Right renal pelvis (tissue), 4 donors: ENCODE measurements around the gene LPAR5. TPM values are rescaled to one million over a fixed set of nuclear protein-coding genes. Genes with fewer than 3 reads are reported as not detected.

ENCODE experiments used
- DNase-seq, 4 donors: peaks; one replicate each; pipeline ENCODE4 v3.0.0-alpha.2; 2013; ENCODE audit warnings: low read depth in 4 of 4, low spot score in 3 of 4, missing footprints in 1 of 4
- polyA plus RNA-seq, 4 donors: library from polyadenylated mRNA; unstranded; fragments of 120-200 nt; gene quantifications; one replicate each; pipeline ENCODE4 v1.2.1, GENCODE V29; 2013; ENCODE audit not compliant: insufficient read length in 4 of 4

The LPAR5 gene
- polyA plus RNA-seq, 4 donors, result 1.0 to 1.8 (median 1.4) TPM

DNA sequence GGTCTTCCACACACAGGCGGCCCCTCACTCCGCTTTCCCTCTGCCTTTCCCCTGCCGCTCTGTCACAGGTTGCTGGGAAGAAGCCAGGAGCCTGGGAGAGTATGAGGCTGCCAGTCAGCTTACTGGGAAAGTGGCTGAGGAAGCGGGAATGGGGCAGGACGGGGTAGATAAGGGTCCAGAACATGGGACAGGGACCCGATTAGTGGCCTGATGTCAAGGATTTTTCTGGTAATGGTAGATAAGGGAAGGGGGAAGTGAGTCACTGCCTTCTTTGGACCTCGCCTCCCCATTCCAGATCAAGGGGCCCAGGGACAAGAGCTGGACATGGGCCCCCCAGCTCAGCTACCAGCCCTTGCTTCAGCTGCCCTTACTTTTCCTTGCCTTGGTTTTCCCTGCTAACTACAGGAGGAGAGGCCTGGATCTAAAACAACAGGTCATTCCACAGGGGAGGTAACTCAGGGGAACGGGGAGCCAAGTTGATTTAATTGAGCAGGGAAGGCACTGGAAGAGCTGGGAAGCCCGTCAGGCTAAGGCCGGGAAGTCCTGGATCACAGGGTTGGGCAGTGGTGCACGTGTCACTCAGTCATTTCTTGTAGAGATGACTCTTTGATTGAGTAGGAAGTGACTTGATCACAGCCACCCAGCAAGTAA, 3.5 kb upstream of the LPAR5 start:
- no peak for DNase-seq

DNA sequence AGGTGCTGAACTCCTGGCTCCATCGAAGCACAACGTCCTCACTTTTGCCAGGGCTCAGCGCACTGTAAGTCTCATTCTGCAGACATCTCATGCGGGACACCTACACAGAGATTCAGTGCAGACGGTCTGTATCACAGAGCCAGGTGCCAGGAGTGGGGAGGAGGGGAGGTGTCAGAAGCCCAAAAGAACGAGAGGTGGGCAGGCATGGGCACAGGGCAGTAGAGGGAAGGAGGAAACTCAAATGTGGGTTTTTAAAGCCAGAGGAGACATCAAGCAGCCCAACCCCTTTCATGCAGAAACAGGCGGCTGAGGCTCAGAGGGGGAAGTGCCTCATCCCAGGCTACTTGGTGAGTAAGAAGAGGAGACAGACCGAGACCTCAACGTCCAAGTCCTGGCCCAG, 2.5 kb upstream of the LPAR5 start:
- no peak for DNase-seq

DNA sequence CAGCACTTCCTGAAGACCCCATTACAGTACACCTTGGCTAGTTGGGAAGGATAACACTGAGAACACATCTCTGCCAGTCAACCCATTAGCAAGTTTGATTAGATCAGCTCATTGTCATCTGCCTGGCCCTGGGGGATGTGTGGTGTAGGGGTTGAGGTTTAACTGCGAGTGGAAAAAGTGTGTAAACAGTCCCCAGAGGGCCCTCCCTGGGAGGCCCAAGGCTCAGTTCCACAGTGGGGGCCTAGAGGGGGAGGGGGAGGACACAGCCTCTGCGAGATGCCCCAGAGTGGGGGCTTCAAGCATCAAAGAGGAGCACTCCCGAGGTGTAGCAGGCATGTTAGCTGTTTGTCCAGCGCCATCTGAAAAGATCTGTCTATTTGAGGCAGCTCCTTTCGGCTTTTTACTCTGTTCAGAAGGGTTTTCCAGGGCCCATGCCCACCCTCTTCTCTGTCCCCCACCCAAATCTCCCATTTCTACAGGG, 344 bp downstream of the LPAR5 start:
- DNase-seq, result no peak

DNA sequence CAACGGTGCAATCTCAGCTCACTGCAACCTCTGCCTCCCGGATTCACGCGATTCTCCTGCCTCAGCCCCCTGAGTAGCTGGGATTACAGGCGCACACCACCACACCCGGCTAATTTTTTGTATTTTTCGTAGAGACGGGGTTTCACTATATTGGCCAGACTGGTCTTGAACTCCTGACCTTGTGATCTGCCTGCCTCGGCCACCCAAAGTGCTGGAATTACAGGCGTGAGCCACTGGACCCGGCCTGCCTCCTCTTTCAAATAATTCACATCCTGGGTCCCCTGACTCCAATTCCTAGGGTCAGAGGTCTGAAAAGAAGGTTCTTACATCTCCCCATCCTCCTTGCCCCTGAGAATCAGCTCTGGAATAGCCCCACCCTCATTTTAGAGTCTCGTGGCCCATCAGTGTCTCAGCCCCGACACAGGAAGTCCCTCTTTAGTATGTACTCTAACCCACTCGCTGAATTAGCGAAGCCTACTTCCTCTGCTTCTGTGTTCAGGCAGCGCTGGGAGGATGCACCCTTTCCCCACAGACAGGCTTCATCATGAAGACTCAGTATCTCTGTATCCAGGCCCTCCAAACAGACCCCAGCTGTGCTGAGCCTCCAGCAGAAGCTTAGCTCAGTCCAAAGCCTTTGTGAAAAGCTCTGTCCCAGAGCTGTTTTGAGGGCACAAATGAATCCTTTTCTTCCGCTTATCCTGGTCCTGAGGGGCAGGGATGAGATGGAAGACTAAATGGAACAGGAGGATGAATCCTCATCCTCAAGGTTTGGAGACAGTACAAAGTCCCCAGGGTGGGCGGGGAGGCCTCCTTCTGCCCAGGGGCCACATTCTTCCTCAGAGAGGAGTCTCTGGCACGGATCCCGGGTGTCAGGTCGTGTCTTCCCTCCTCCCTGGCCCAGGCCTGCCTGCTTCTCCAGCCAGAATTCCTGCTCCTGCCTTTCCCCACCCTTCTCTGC, 3.5 kb downstream of the LPAR5 start:
- no peak for DNase-seq

DNA sequence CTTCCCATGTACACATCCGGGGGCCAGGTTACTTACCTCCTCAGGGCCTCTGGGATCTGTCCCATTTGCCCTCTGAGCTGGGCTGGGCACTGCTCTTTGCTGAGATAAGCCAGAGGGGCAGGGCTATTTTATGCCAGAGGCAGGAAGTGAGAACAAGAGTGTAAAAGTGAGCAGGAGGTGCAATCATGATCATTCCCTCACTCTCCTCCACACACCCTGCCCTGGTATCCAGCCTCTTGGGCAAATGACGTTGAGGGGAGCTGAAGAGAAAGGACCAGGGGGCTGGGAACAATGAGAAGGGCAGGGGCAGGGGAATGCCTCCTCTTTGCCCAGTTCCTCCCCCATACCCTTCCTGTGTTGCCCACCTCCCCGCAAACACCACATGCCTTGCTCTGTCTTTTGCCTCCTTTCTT, 4.2 kb downstream of the LPAR5 start:
- DNase-seq, result no peak

DNA sequence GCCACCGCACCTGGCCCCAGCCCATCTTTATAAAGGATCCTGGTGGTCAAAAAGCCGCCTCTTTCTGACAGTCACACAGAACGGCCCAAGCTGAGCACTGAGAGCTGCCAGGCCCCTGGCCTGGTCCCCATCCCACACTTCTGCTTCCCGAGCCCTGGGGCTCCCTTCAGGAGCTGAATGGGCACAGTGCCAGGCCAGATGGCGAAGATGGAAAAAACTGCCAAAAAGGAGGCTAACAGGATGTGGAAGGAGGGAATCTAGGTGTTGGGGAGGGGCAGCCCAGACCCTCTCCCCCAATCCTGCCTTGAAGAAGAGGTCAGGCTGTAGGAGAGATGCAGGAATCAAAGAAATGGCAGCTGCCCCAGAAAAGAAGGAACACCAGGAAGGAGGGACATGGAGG, 5.0 kb downstream of the LPAR5 start:
- DNase-seq, result no peak

DNA sequence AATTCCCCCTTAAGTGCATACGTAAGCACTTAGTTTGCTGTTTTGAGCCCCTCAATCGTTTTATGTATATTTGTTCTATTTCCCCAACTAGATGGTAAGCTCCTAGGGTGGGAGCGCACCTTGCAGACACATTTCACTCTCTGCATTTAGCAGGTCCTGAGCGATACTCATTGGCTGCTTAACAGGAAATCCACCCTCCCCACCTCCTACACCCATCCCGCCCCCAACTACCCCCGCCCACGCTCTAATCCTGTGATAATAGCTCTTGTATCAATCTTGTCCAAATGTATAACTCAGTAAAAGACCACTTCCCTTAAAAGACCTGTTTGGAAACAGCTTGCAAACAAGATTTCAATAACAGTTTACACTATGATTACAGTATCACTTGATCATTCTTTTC, 8.1 kb downstream of the LPAR5 start:
- DNase-seq, result no peak

DNA sequence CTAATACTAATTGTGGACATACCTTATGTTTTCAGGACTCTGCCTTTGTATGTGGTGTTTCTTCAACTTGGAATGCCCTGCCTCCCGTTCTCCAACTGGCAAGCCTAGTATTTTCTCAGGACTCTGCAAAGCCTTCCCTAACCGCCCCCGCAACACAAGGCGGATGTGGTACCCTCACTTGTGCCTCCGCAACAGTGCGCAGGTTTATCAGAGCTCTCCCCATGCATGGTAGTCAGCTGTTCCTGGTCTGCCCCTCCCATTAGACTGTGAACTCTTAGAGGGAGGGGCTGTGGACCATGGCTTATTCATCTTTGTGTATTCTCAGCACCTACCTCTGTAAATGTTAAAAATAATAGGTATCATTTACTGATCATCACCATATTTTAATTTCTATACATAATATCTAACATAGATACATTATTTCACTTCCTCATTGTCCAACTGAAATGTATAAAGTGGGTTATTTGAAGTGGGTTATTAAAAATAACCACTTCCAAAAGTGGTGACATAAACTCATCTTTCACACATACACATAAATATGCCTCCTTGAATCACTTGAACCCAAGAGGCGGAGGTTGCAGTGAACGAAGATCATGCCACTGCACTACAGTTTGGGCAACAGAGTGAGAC, 9.0 kb downstream of the LPAR5 start:
- no peak for DNase-seq

DNA sequence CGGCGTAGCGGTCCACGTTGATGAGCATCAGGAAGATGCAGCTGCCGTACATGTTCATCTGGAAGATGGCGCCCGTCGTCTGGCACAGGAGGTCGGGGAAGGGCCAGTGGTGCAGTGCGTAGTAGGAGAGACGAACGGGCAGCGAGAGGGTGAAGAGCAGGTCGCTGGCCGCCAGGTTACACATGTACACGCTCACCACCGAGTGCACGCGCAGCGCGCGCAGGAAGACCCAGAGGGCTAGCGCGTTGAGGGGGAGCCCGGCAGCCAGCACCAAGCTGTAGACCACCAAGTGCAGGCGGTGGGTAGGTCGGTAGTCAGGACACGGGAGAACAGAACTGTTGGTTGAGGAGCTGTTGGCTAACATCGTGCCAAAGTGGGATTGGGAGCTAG, 14.9 kb downstream of the LPAR5 start:
- DNase-seq, result no peak

DNA sequence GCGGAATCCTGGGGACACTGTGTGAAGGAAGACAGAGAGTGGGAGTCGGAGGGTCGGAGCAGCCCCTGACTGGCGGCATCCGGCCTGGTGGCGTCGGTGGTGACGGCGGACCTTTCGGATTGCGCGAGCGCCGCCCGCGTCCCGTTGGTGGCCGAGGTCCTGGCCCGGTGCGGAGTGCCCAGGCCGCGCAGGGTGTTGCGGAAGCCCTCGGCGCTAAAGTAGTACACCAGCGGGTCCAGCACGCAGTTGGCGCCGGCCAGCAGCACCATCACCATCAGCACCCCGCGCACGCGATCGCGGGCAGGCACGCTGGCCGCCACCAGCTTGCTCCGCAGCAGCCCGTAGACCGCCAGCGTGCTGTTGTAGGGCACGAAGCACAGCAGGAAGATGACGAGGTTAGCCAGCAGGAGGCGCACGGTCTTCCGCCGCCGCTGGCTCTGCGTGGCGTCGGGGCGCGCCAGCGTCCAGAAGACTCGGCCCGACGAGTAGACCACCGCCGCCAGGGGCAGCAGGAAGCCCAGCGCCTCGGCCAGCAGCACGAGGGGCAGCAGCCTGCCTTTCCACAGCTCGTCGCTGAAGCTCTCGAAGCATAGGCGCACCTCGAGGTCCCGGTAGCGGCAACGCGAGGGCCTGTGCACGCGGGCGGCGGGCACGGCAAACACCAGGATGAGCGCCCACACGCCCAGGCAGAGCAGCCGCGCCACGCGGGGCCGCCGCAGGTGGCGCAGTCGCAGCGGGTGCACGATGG, 15.4 kb downstream of the LPAR5 start:
- no peak for DNase-seq

DNA sequence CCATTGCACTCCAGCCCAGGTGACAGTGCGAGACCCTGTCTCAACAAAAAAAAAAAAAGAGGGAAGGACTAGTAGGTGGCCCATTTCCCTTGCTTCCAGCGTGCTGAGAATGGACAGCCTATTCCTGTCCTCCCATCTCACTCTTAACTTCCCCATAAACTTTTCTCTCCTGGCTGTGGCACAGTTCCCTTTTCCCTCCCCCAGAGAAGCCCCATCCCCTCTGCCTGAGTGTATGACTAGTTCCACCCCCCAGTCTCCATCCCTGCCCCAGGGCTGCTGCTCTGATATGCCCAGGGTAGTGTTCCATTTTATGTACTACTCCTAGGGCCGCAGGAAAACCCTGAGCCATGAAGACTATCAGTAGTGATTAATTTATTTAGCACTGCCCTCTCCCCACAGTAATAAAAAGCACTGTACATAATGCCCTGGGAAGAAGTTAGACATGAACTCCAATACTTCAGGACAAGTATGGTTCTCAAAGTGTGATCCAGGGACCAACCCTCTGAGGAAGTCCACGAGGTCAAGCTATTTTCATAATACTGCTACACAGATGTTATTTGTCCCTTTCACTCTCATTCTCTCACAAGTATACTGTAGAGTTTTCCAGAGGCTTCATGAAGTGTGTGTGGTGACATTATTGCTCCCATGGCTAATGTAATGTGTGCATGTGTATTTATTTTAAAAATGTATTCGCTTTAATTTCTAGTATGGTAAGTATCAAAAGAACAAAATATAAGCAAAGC, 17.1 kb downstream of the LPAR5 start:
- DNase-seq, result no peak

DNA sequence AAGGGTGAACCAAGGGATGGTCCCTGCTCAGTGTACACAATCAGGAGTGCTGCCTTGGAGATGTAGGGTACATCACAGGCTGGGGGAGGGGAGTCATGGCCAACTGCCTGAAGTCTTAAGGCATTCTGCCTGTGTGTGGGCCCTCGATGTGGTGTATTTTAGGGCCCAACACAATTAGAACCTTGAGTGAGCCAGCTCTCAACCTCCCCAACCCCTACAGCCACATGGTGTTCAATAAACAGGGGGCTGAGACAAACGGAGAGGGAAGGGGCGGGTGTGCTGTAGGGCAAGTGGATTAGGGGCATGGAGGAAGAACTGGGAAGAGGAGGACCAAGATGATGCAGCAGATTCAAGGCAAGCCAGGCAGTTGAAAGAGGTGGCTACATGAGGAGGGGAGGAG, 20.0 kb downstream of the LPAR5 start:
- DNase-seq, result no peak

DNA sequence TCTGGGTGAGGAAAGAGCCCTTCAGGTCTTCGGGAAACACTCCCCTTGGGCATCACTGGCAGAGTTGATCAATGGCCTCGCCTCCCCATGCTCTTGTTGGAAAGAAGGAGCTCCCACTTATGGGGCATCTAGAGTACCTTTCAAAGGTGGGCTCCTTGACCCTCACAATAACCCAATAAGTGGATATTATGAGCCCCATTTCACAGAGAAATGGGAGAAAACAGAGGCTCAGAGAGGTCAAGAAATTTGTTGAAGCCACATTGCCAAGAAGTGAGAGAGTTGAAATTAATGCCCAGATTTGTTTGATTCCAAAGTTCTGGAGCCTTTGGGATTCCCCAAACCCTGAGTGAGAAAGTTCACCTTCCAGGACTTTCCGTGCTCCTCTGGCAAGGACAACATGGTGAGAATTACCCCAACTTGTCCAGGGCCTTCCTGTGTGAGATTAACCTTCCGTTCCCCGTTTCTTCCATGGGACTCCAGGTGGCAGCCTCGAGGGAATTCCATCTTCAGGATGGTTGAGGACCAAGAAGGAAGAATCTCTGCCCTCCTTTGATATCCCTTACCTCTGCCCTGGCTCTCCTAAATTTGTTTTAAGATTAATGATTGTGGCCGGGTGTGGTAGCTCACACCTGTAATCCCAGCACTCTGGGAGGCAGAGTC, 21.1 kb downstream of the LPAR5 start:
- DNase-seq, result no peak

DNA sequence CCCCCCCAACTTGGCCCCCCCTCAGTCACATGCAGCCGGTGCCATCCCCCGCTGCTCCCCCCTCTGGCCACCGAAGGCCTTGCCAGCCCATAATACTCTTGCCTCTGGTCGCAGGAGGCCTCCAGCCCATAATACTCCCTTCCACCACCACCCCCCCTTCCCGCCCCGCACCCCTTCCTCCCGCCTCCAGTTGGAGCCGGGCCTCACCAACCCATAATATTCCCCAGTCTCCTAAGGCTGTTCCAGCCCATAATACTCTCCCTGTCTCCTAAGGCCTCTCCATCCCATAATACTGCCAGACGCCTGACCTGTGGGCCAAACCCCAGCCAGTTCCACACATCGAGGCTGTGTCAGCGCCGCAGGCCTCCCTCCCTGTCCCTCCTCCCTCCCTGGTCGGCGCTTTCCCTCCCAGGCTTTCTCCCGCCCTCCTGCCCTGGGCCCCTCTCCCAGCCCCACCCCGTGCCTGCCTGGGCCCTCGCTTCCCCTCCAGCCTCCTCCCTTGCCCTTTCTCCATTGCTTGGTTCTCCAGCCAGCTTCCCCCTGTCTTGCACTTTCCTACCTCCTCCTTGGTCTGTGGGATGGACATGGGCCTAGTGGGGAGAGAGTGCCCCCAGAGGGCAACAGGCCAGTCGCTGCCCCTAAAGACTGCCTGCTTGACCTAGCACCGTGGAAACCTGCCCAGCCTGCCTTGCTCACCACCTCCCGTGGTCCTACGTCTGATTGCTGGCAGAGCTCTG, 21.8 kb downstream of the LPAR5 start:
- DNase-seq, result peak; percentile 84 to 97 (median 94)

DNA sequence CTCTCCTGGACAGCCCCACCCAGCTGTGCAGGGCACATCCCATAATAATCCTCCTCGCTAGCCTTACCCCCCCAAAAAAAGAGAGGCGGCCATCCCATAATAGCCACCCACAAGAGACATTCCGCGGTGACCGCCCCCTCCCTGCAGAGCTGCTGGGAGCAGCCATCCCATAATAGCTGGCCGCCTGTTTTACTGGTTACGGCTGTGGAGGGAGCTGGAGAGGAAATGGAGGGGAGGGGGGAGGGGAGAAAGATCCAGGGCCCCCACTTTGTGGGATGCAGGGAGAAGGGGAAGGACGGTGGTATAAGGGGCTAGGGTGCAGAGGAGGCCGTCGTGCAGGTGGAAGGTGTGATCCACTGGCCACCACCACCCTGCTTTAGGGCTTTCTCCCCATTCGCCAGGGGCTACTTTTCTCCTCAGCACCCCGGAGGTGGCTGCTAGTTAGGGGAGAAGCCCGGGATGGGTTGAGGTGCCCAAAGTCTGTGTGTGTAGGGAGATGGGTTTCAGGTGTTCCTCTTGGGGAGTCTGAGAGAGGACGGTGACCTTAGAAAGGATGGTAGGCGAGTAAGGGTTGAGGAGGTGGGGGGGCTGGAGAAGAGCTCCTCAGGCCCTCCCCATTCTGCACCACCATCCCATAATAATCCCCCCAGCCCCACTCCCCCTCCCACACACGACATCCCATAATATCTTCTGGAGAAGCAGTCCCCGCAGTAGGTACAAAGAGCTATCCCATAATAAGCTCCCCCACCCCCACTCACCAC, 22.6 kb downstream of the LPAR5 start:
- peak in 3 of 4 donors; percentile 78 to 83 (median 80) for DNase-seq

DNA sequence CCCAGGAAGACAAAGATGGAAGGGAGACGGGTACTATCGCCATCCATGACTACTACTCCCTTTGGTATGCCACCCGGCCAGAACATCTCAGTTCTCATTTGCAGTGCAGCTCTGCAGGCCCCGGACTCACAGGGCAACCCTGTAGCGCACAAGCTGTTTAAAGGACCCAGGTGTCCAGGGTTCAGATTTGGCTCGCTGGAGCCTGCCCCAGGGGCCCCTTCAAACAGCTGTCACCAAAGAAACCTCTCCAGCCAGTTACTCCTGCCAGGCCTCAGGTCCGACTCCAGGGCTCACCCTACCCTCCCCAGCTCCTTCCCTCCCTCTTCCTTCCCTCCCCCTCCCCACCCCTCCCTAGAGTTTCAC, 23.1 kb downstream of the LPAR5 start:
- no peak for DNase-seq

DNA sequence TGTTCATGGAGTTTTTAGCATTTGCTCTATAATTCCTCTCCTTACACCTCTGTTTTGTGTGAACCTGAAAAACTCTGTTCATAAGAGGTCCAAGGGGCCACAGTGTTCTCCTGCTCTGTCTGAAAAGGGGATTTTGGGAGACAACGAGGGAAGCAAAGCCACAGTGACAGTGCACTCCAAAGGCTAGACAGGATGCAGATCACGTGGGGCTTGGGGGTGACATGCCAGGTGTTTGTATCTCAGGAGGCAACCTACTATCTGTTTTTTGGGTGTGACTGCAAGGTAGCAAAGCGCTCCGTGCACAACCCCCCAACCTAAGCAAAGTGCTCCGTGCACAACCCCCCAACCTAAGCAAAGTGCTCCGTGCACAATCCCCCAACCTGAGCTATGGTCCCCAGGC, 23.5 kb downstream of the LPAR5 start:
- DNase-seq, result no peak

DNA sequence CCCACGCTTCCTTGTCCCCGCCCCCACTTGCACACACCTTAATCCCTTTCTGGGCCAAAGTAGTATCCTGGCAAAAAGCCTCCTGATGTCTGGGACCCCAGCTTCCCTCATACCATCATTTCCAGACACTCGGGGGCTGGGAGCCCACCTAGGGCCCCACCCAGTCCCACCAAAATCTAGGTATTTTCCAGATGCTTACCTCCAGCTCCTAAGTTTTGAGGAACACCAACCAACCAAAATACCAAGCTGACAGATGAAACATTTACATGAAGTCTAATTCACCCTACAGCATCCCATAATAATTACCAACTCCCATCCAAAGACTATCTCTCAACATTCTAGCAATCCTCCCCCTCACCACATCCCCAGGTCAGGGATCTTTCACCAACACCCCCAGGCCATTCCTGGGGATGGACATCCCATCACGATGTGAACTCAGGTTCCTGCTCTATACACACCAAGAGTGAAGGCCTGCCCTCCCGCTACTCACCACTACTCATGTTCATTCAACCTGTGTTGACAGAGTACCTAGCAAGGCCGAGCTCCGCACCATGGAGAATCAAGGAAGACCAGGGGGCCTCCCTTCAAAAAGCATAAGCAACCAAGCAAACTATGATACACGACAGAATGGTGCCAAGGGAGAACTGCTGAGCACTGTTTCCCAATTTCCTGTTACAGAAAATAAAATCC, 27.0 kb downstream of the LPAR5 start:
- no peak for DNase-seq
